HUES48 (cell line): ENCODE data around the gene TUFT1.

Experiments
- H3K27ac ChIP-seq: one replicate; pipeline ENCODE4 v1.7.0; 2013; ENCODE audit warnings: low read depth, low read length, inconsistent platforms
- H3K27me3 ChIP-seq: 2 replicates; pipeline ENCODE4 v1.6.1; 2013; ENCODE audit warnings: mild to moderate bottlenecking, low read length; ENCODE audit not compliant: control insufficient read depth, insufficient read depth
- H3K36me3 ChIP-seq: 2 replicates; pipeline ENCODE4 v1.6.1; 2013; ENCODE audit warnings: low read length; ENCODE audit not compliant: control insufficient read depth, insufficient read depth
- H3K4me1 ChIP-seq: 2 replicates; pipeline ENCODE4 v1.6.1; 2013; ENCODE audit warnings: mild to moderate bottlenecking, low read length; ENCODE audit not compliant: control insufficient read depth, insufficient read depth
- H3K4me3 ChIP-seq: 2 replicates; pipeline ENCODE4 v1.5.1; 2013; ENCODE audit warnings: mild to moderate bottlenecking, low read depth, low read length
- H3K9ac ChIP-seq: 2 replicates; pipeline ENCODE4 v1.6.1; 2013; ENCODE audit warnings: mild to moderate bottlenecking, low read depth, low read length, moderate library complexity
- H3K9me3 ChIP-seq: 2 replicates; pipeline ENCODE4 v1.6.1; 2013; ENCODE audit warnings: low read length; ENCODE audit not compliant: control insufficient read depth, insufficient read depth

TUFT1 gene

GRCh38 chr1:151540021-151540981, at the start of gene TUFT1:
Gene TUFT1 (plus strand): TSS chr1:151540309. CDS start chr1:151540367, 58 bp downstream.
- Histone ChIP-seq H3K27me3 (no peaks in the 10 kb centered on the region), H3K4me1 (peaks cover 15% of the 10 kb centered on the region), H3K27ac (peak within 1 kb of the TSS; percentile 94), H3K9me3 (no peaks in the 10 kb centered on the region), H3K9ac (peak within 1 kb of the TSS; percentile 86), H3K36me3 (peaks cover 32% of the 10 kb centered on the region), H3K4me3 (peak within 1 kb of the TSS; percentile 79)

- H3K9me3 ChIP-seq = no peaks in the 10 kb centered on the region
- H3K9ac ChIP-seq = no peak overlapping the region
- no peak overlapping the region for H3K4me3 ChIP-seq
- no peaks in the 10 kb centered on the region for H3K27me3 ChIP-seq
- H3K27ac ChIP-seq = peak overlapping the region; percentile 84
- H3K4me1 ChIP-seq = no peaks in the 10 kb centered on the region
- H3K36me3 ChIP-seq = no peaks in the 10 kb centered on the region
Observed at GRCh38 chr1:151491641-151492040, 48.5 kb upstream of the TUFT1 start.

GRCh38 chr1:151492120-151492519, 48.0 kb upstream of the TUFT1 start:
- Histone ChIP-seq H3K4me1 (no peaks in the 10 kb centered on the region), H3K27ac (peak overlapping the region; percentile 84), H3K36me3 (no peaks in the 10 kb centered on the region), H3K4me3 (no peak overlapping the region), H3K9me3 (no peaks in the 10 kb centered on the region), H3K27me3 (no peaks in the 10 kb centered on the region), H3K9ac (no peak overlapping the region)

GRCh38 chr1:151493042-151493441, 47.1 kb upstream of the TUFT1 start:
- no peaks in the 10 kb centered on the region for H3K9me3 ChIP-seq
- H3K4me3 ChIP-seq = no peak overlapping the region
- H3K27me3 ChIP-seq = no peaks in the 10 kb centered on the region
- no peaks in the 10 kb centered on the region for H3K4me1 ChIP-seq
- H3K9ac ChIP-seq = no peak overlapping the region
- H3K27ac ChIP-seq = no peak overlapping the region
- H3K36me3 ChIP-seq = no peaks in the 10 kb centered on the region

- no peaks in the 10 kb centered on the region for H3K36me3 ChIP-seq
- H3K9ac ChIP-seq = no peak overlapping the region
- H3K4me1 ChIP-seq = no peaks in the 10 kb centered on the region
- H3K27ac ChIP-seq = peak overlapping the region; percentile 54
- H3K27me3 ChIP-seq = no peaks in the 10 kb centered on the region
- H3K4me3 ChIP-seq = no peak overlapping the region
- no peaks in the 10 kb centered on the region for H3K9me3 ChIP-seq
Observed at GRCh38 chr1:151494741-151495281, 45.3 kb upstream of the TUFT1 start.

GRCh38 chr1:151495316-151495715, 44.8 kb upstream of the TUFT1 start:
- H3K27ac ChIP-seq = peak overlapping the region; percentile 16

GRCh38 chr1:151499365-151499764, 40.7 kb upstream of the TUFT1 start:
- no peak overlapping the region for H3K9ac ChIP-seq
- H3K36me3 ChIP-seq = no peaks in the 10 kb centered on the region
- no peak overlapping the region for H3K4me3 ChIP-seq
- H3K4me1 ChIP-seq = no peaks in the 10 kb centered on the region
- no peaks in the 10 kb centered on the region for H3K9me3 ChIP-seq
- H3K27me3 ChIP-seq = no peaks in the 10 kb centered on the region
- H3K27ac ChIP-seq = no peak overlapping the region

More at GRCh38 chr1:151495316-151495715, 44.8 kb upstream of the TUFT1 start:
- Histone ChIP-seq H3K4me1 (no peaks in the 10 kb centered on the region), H3K27me3 (no peaks in the 10 kb centered on the region), H3K9ac (no peak overlapping the region), H3K36me3 (no peaks in the 10 kb centered on the region), H3K9me3 (no peaks in the 10 kb centered on the region), H3K4me3 (no peak overlapping the region)

- Histone ChIP-seq H3K27ac (no peak overlapping the region), H3K4me1 (no peaks in the 10 kb centered on the region), H3K27me3 (no peaks in the 10 kb centered on the region), H3K36me3 (no peaks in the 10 kb centered on the region), H3K4me3 (no peak overlapping the region), H3K9me3 (no peaks in the 10 kb centered on the region), H3K9ac (no peak overlapping the region)
Observed at GRCh38 chr1:151499930-151500329, 40.2 kb upstream of the TUFT1 start.

GRCh38 chr1:151501474-151501873, 38.6 kb upstream of the TUFT1 start:
- Histone ChIP-seq H3K27ac (no peak overlapping the region), H3K9me3 (no peaks in the 10 kb centered on the region), H3K36me3 (no peaks in the 10 kb centered on the region), H3K4me1 (no peaks in the 10 kb centered on the region), H3K4me3 (no peak overlapping the region), H3K9ac (no peak overlapping the region), H3K27me3 (no peaks in the 10 kb centered on the region)

- Histone ChIP-seq H3K4me3 (no peak overlapping the region), H3K9me3 (no peaks in the 10 kb centered on the region), H3K27ac (no peak overlapping the region), H3K36me3 (no peaks in the 10 kb centered on the region), H3K4me1 (no peaks in the 10 kb centered on the region), H3K9ac (no peak overlapping the region), H3K27me3 (no peaks in the 10 kb centered on the region)
Observed at GRCh38 chr1:151502035-151502700, 37.9 kb upstream of the TUFT1 start.
